Breast epithelium (tissue), 4 donors: ENCODE measurements around the gene KLHDC3. TPM values are rescaled to one million over a fixed set of nuclear protein-coding genes. Genes with fewer than 3 reads are reported as not detected.

Experiments used
- DNase-seq, 2 donors: peaks; one replicate each; pipeline ENCODE4 v3.0.0-alpha.2; 2019; ENCODE audit warnings: low spot score in 2 of 2
- H3K27ac ChIP-seq, 2 donors: fragments of 200-600 bp; sonication (generic) in 1 of 2; one replicate each; pipeline ENCODE4 v1.5.1; 2016 to 2019; ENCODE audit warnings: mild to moderate bottlenecking in 1 of 2
- H3K27me3 ChIP-seq, 2 donors: fragments of 200-600 bp; sonication (generic) in 1 of 2; one replicate each; pipeline versions ENCODE4 v1.5.1 to v1.6.0; 2017 to 2019; ENCODE audit warnings: control low read depth in 1 of 2, mild to moderate bottlenecking in 1 of 2
- H3K36me3 ChIP-seq: fragments of 200-600 bp; one replicate; pipeline ENCODE4 v1.5.1; 2019
- H3K4me1 ChIP-seq, 2 donors: fragments of 200-600 bp; sonication (generic); one replicate each; pipeline ENCODE4 v1.5.1; 2016 to 2019; ENCODE audit warnings: control low read depth in 1 of 2
- H3K4me3 ChIP-seq, 3 donors: fragments of 200-600 bp; sonication (generic); 1 replicate in 2 of 3; 2 replicates in 1 of 3; pipeline ENCODE4 v1.5.1; 2016 to 2019; ENCODE audit warnings: mild to moderate bottlenecking in 3 of 3, moderate library complexity in 2 of 3
- H3K9me3 ChIP-seq, 2 donors: fragments of 200-600 bp; sonication (generic) in 1 of 2; one replicate each; pipeline ENCODE4 v1.5.1; 2016 to 2019; ENCODE audit warnings: control low read depth in 1 of 2
- CTCF ChIP-seq, 3 donors: fragments of 450-650 bp; IDR thresholded peaks; one replicate each; pipeline ENCODE4 v1.5.1; 2016 to 2017; ENCODE audit warnings: antibody characterized with exemption in 3 of 3, mild to moderate bottlenecking in 3 of 3, moderate library complexity in 3 of 3
- POLR2A ChIP-seq: fragments of 450-650 bp; IDR thresholded peaks from one replicate; pipeline ENCODE4 v1.6.1; 2016; ENCODE audit warnings: antibody characterized with exemption, mild to moderate bottlenecking, moderate library complexity
- POLR2AphosphoS5 ChIP-seq, 3 donors: sonication (generic); formaldehyde crosslinking; IDR thresholded peaks; one replicate each; pipeline ENCODE4 v1.6.1; 2017; ENCODE audit warnings: antibody characterized with exemption in 3 of 3
- intact Hi-C: fragments of 100-400 bp; cut with DNase I; formaldehyde crosslinking; loops from one replicate; pipeline ENCODE4 v1.15.1; 2023; ENCODE audit warnings: low total_unique reads
- total RNA-seq, 3 donors: library from RNA; depleted of rRNA; stranded (reverse); fragments of >200 nt; gene quantifications; one replicate each; pipeline ENCODE4 v1.1.0, GENCODE V29; 2016

KLHDC3 gene
- total RNA-seq, 3 donors from 2014 or later, result 91.4 to 97.3 (median 92.5) TPM

DNA sequence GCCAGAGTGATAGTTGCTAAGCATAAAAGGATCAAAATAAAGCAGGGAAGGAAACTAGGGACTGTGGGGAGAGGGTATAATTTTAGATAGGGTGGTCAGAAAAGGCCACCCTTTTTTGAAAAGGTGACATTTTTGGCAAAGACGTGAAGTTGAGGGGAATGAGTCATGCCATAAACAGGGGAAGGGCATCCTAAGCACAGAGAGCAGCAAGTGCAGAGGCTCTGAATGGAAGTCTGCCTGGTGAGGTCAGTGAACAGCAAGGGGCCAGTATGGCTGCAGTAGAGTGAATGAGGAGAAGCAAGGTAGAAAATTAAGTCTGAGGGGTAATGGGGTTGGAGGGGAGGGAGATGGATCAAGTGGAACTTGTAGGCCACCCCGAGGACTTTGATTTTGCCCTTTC lies 47.8 kb downstream of the KLHDC3 start:
- Histone ChIP-seq H3K4me1 (peaks cover 5 to 10% of the 10 kb centered on the region in 2 donors), H3K4me3 (no peak overlapping the region), H3K9me3 (no peaks in the 10 kb centered on the region), H3K27ac (no peak overlapping the region), H3K27me3 (no peaks in the 10 kb centered on the region), H3K36me3 (no peaks in the 10 kb centered on the region)
- no peak for DNase-seq
- TF ChIP-seq CTCF (IDR thresholded peaks at IDR 0.05) (no peak), POLR2A (no peak), POLR2AphosphoS5 (IDR thresholded peaks at IDR 0.05) (no peak)
- intact Hi-C loops, result no loop called here

- no peak for TF ChIP-seq POLR2A
- DNase-seq, result no peak
- H3K27ac ChIP-seq, result no peak overlapping the region
- no peak overlapping the region for H3K4me3 ChIP-seq
- no peaks in the 10 kb centered on the region for H3K27me3 ChIP-seq
- no peaks in the 10 kb centered on the region for H3K36me3 ChIP-seq
- peaks cover 5 to 8% of the 10 kb centered on the region in 2 donors for H3K4me1 ChIP-seq
- H3K9me3 ChIP-seq, result no peaks in the 10 kb centered on the region
- intact Hi-C loops, result no loop called here
These were observed 48.8 kb downstream of the KLHDC3 start for GRCh38 chr6:43062818-43063217.

GRCh38 chr6:43070028-43070632 lies 56.1 kb downstream of the KLHDC3 start:
- H3K4me1 ChIP-seq, result no peaks in the 10 kb centered on the region
- intact Hi-C loops, result no loop called here
- no peaks in the 10 kb centered on the region for H3K27me3 ChIP-seq
- no peaks in the 10 kb centered on the region for H3K9me3 ChIP-seq
- H3K36me3 ChIP-seq, result no peaks in the 10 kb centered on the region
- DNase-seq, result no peak
- H3K4me3 ChIP-seq, result no peak overlapping the region
- TF ChIP-seq POLR2A (no peak), POLR2AphosphoS5 (IDR thresholded peaks at IDR 0.05) (no peak), CTCF (IDR thresholded peaks at IDR 0.05) (peak; percentile 22 to 40 (median 33))
- no peak overlapping the region for H3K27ac ChIP-seq

Other genes starting within 250 kb of the KLHDC3 start
- gene BICRAL, start 232.2 kb upstream of the KLHDC3 start, total RNA-seq, result 10 to 100 TPM; 16.7 to 25.2 (median 16.8) TPM
- gene RPL7L1, start 134.6 kb upstream of the KLHDC3 start, total RNA-seq, result 100 to 1,000 TPM in 1 of 3 donors, 10 to 100 TPM in 2; 85.5 to 107 (median 90.1) TPM
- gene PTCRA, start 98.2 kb upstream of the KLHDC3 start, total RNA-seq, result not detected
- 10 to 100 TPM; 27.5 to 37.9 (median 33.1) TPM for gene CNPY3, start 84.8 kb upstream of the KLHDC3 start, total RNA-seq
- gene GNMT, start 53.5 kb upstream of the KLHDC3 start, total RNA-seq, result 1 to 10 TPM in 2 of 3 donors, under 1 TPM in 1; 0.32 to 5.9 (median 1.8) TPM
- 10 to 100 TPM; 13.0 to 22.3 (median 18.9) TPM for gene PEX6, start 35.1 kb upstream of the KLHDC3 start, total RNA-seq
- 10 to 100 TPM; 25.2 to 35.6 (median 34.7) TPM for gene PPP2R5D, start 29.7 kb upstream of the KLHDC3 start, total RNA-seq
- gene MEA1, start 303 bp upstream of the KLHDC3 start, total RNA-seq, result 10 to 100 TPM; 65.0 to 78.0 (median 76.3) TPM
- gene RRP36, start 7.4 kb downstream of the KLHDC3 start, total RNA-seq, result 10 to 100 TPM; 48.8 to 69.2 (median 56.3) TPM
- 10 to 100 TPM; 12.6 to 21.4 (median 19.3) TPM for gene CUL7, start 39.6 kb downstream of the KLHDC3 start, total RNA-seq
- 10 to 100 TPM; 17.9 to 32.1 (median 29.1) TPM for gene MRPL2, start 45.2 kb downstream of the KLHDC3 start, total RNA-seq
- 10 to 100 TPM; 20.5 to 33.7 (median 21.0) TPM for gene KLC4, start 45.4 kb downstream of the KLHDC3 start, total RNA-seq
- gene PTK7, start 62.1 kb downstream of the KLHDC3 start, total RNA-seq, result 10 to 100 TPM in 2 of 3 donors, 1 to 10 TPM in 1; 7.0 to 57.1 (median 52.1) TPM
- gene SRF, start 157.0 kb downstream of the KLHDC3 start, total RNA-seq, result 10 to 100 TPM; 18.1 to 32.1 (median 28.5) TPM
- gene CUL9, start 167.9 kb downstream of the KLHDC3 start, total RNA-seq, result 10 to 100 TPM; 25.1 to 47.5 (median 43.3) TPM
- gene DNPH1, start 215.2 kb downstream of the KLHDC3 start, total RNA-seq, result 10 to 100 TPM; 46.5 to 61.1 (median 53.7) TPM
- under 1 TPM in 1 of 3 donors, not detected in 2; under 0.01 TPM for gene TTBK1, start 229.2 kb downstream of the KLHDC3 start, total RNA-seq